HepG2 (cell line): ENCODE results near the gene UAP1. TPM values are rescaled to one million over a fixed set of nuclear protein-coding genes. Genes with fewer than 3 reads are reported as not detected.

Experiments used
- HDAC1 ChIP-seq: sonication (generic); formaldehyde crosslinking; IDR thresholded peaks from 2 replicates; pipeline ENCODE4 v1.5.1; 2020; ENCODE audit warnings: mild to moderate bottlenecking, missing genetic modification reagents
- HES4 ChIP-seq: sonication (generic); formaldehyde crosslinking; IDR thresholded peaks from 2 replicates; pipeline ENCODE4 v1.9.0; 2021; ENCODE audit warnings: mild to moderate bottlenecking, missing genetic modification reagents, borderline replicate concordance
- KAT2B ChIP-seq: fragments of 150-350 bp; IDR thresholded peaks from 2 replicates; pipeline ENCODE4 v1.6.1; 2014; ENCODE audit warnings: low read depth, low read length, borderline replicate concordance
- KLF9 ChIP-seq: IDR thresholded peaks from 2 replicates; pipeline ENCODE4 v1.6.1; 2016; ENCODE audit warnings: low read depth
- LCORL ChIP-seq, 2 experiments: fragments of 450-650 bp in 1 of 2; sonication (generic) in 1 of 2; formaldehyde crosslinking in 1 of 2; IDR thresholded peaks; 2 replicates each; pipeline versions ENCODE4 v1.5.0 to v1.6.1; 2017 to 2020; ENCODE audit warnings: antibody characterized with exemption in 1 of 2, missing genetic modification reagents in 1 of 2
- MEIS1 ChIP-seq: sonication (generic); formaldehyde crosslinking; IDR thresholded peaks from 2 replicates; pipeline ENCODE4 v1.9.0; 2021; ENCODE audit warnings: mild to moderate bottlenecking, missing genetic modification reagents, moderate library complexity, borderline replicate concordance
- PHF8 ChIP-seq: sonication (generic); formaldehyde crosslinking; IDR thresholded peaks from 2 replicates; pipeline ENCODE4 v1.5.0; 2020; ENCODE audit warnings: missing genetic modification reagents
- RAD21 ChIP-seq: fragments of 450-650 bp; formaldehyde crosslinking; IDR thresholded peaks from 2 replicates; pipeline ENCODE4 v1.5.0; 2020; ENCODE audit warnings: mild to moderate bottlenecking
- RBFOX2 ChIP-seq: fragments of 200-400 bp; formaldehyde crosslinking; IDR thresholded peaks from 2 replicates; pipeline ENCODE4 v1.6.1; 2017; ENCODE audit warnings: low read depth, mild to moderate bottlenecking, low read length
- SALL1 ChIP-seq: sonication (generic); formaldehyde crosslinking; IDR thresholded peaks from 2 replicates; pipeline ENCODE4 v1.8.0; 2022; ENCODE audit warnings: mild to moderate bottlenecking, missing genetic modification reagents
- XRCC5 ChIP-seq: fragments of 200-400 bp; formaldehyde crosslinking; optimal IDR thresholded peaks from 2 replicates; pipeline ENCODE3; 2017; ENCODE audit warnings: mild to moderate bottlenecking, low read length
- ZBTB3 ChIP-seq: sonication (generic); formaldehyde crosslinking; IDR thresholded peaks from 2 replicates; pipeline ENCODE4 v1.4.0; 2020; ENCODE audit warnings: low read depth, mild to moderate bottlenecking, moderate library complexity, missing genetic modification reagents, borderline replicate concordance
- ZFP91 ChIP-seq: sonication (generic); formaldehyde crosslinking; IDR thresholded peaks from 2 replicates; pipeline ENCODE4 v1.9.0; 2022; ENCODE audit warnings: missing genetic modification reagents, mild to moderate bottlenecking, borderline replicate concordance
- ZFY ChIP-seq: sonication (generic); formaldehyde crosslinking; IDR thresholded peaks from 2 replicates; pipeline ENCODE4 v1.4.0; 2020; ENCODE audit warnings: missing genetic modification reagents
- ZNF143 ChIP-seq: sonication (generic); formaldehyde crosslinking; IDR thresholded peaks from 2 replicates; pipeline ENCODE4 v1.4.0; 2020; ENCODE audit warnings: missing genetic modification reagents
- ZNF225 ChIP-seq: sonication (generic); formaldehyde crosslinking; IDR thresholded peaks from 2 replicates; pipeline ENCODE4 v1.4.0; 2020; ENCODE audit warnings: mild to moderate bottlenecking, missing genetic modification reagents
- ZNF331 ChIP-seq: sonication (generic); formaldehyde crosslinking; IDR thresholded peaks from 2 replicates; pipeline ENCODE4 v1.4.0; 2020; ENCODE audit warnings: missing genetic modification reagents
- ZNF333 ChIP-seq: sonication (generic); formaldehyde crosslinking; IDR thresholded peaks from 2 replicates; pipeline ENCODE4 v1.4.0; 2020; ENCODE audit warnings: mild to moderate bottlenecking, missing genetic modification reagents, borderline replicate concordance
- ZNF354B ChIP-seq: sonication (generic); formaldehyde crosslinking; IDR thresholded peaks from 2 replicates; pipeline ENCODE4 v1.8.0; 2022; ENCODE audit warnings: mild to moderate bottlenecking, missing genetic modification reagents
- ZNF710 ChIP-seq: sonication (generic); formaldehyde crosslinking; IDR thresholded peaks from 2 replicates; pipeline ENCODE4 v1.5.0; 2020; ENCODE audit warnings: mild to moderate bottlenecking, missing genetic modification reagents, borderline replicate concordance
- ZNF768 ChIP-seq: sonication (generic); formaldehyde crosslinking; IDR thresholded peaks from 2 replicates; pipeline ENCODE4 v1.4.0; 2020; ENCODE audit warnings: missing genetic modification reagents
- polyA plus RNA-seq, 8 experiments: library from polyadenylated mRNA; depleted of rRNA in 3 of 8; stranded (reverse) in 7 of 8; unstranded in 1 of 8; fragments of >200 nt; fragmentation: Illumina TruSeq in 4 of 8; extraction: Trizol in 4 of 8; gene quantifications; 2 replicates each; pipeline versions ENCODE4 v1.2.1 to v1.2.3, GENCODE V29; 2011 to 2016; ENCODE audit warnings: low read depth in 4 of 8, missing spikeins in 1 of 8, mixed read lengths in 1 of 8; ENCODE audit not compliant: insufficient read depth in 1 of 8
- total RNA-seq, 5 experiments: library from RNA; depleted of rRNA; stranded (reverse); fragments of >200 nt; fragmentation: Illumina TruSeq; extraction: Trizol; gene quantifications; 2 replicates each; pipeline ENCODE4 v1.2.3, GENCODE V29; 2016; ENCODE audit warnings: low read depth in 1 of 5
- TF ChIP-seq, protein P1 (sequence below): sonication (generic); formaldehyde crosslinking; IDR thresholded peaks from 2 replicates; pipeline ENCODE4 v1.5.0; 2020; ENCODE audit warnings: missing genetic modification reagents, mild to moderate bottlenecking, borderline replicate concordance
- TF ChIP-seq, protein P2 (sequence below): sonication (generic); formaldehyde crosslinking; conservative IDR thresholded peaks from 2 replicates; pipeline ENCODE4 v1.4.0; 2020; ENCODE audit warnings: missing genetic modification reagents

Gene UAP1
- total and polyA plus RNA-seq, 2 of the 13 experiments (the other 11 are each of a cell fraction or from before 2014, with no cell fraction given) = 48.4 to 117 TPM

DNA sequence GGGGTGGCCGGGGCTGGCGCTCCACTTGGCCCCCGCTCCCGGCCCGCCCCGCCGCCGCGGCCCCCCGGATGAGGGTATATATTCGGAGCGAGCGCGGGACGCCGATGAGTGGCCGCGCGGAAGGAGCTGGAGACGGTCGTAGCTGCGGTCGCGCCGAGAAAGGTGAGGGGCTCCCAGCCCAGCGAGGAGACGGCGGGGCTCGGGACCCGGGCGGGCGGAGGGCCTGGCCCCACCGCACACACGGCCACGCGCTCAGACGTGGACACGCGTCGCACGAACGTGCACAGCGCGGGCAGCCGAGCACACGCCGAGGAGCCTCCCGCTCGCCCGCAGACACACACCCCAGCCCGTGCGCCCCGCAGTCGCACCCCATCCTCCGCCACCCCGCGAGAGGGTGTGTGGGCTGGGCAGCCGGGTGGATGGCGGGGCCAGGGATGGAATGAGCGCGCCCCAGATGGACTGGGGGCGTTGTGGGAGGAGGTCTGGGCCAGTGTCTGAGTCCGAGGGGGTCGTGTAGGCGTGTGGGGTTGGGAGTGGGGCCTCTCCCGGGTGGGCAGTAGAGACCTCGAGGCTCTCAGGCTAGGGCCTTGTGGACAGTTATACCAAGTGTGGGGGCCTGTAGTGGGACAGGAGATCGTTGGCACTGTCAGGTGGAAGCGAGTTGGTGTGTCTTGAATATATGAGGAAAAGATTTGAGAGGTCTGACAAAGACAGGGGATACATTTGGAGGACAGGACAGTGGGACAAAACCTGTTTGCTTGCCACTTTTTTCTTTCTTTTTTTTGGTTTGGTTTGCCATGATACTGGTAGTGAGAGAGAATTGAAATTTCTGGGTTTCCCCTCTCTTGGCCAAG, at the start of gene UAP1 (continued):
- peak; percentile 70; the same call in 1 of the 2 replicates for TF ChIP-seq ZNF225 (CRISPR knock-in tag)
- TF ChIP-seq LCORL (IDR thresholded peaks at IDR 0.05) = no peak
- TF ChIP-seq LCORL (CRISPR knock-in tag; IDR thresholded peaks at IDR 0.05) = peak; percentile 39; the same call in 1 of the 2 replicates
- TF ChIP-seq KAT2B = no peak
- peak; percentile 78 for TF ChIP-seq ZNF768
- peak; percentile 67; the same call in 1 of the 2 replicates for TF ChIP-seq ZFY (CRISPR knock-in tag)
- peak; percentile 15; the same call in 1 of the 2 replicates for TF ChIP-seq ZNF143
- peak; percentile 19; the same call in 1 of the 2 replicates for TF ChIP-seq ZNF331 (CRISPR knock-in tag)
- TF ChIP-seq MEIS1 (CRISPR knock-in tag) = peak; percentile 59; the same call in 1 of the 2 replicates
- TF ChIP-seq, protein P1, sequence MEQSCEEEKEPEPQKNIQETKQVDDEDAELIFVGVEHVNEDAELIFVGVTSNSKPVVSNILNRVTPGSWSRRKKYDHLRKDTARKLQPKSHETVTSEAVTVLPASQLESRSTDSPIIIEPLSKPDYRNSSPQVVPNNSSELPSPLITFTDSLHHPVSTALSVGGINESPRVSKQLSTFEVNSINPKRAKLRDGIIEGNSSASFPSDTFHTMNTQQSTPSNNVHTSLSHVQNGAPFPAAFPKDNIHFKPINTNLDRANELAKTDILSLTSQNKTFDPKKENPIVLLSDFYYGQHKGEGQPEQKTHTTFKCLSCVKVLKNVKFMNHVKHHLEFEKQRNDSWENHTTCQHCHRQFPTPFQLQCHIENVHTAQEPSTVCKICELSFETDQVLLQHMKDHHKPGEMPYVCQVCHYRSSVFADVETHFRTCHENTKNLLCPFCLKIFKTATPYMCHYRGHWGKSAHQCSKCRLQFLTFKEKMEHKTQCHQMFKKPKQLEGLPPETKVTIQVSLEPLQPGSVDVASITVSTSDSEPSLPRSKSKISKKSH = peak; percentile 74; the same call in 1 of the 2 replicates
- no peak for TF ChIP-seq KLF9 (CRISPR knock-in tag)
- TF ChIP-seq ZNF333 = peak; percentile 87
- peak; percentile 86 for TF ChIP-seq RBFOX2
- peak; percentile 65 for TF ChIP-seq ZFP91
- TF ChIP-seq PHF8 (CRISPR knock-in tag) = peak; percentile 73
- TF ChIP-seq RAD21 (CRISPR knock-in tag) = peak; percentile 61
- peak; percentile 83 for TF ChIP-seq HDAC1 (CRISPR knock-in tag)
- peak; percentile 64; the same call in 1 of the 2 replicates for TF ChIP-seq ZNF710 (CRISPR knock-in tag)
- 0 out of 2 replicates have a peak, but pooled peaks have one; percentile 68 for TF ChIP-seq ZNF354B (CRISPR knock-in tag)
- TF ChIP-seq, protein P2, sequence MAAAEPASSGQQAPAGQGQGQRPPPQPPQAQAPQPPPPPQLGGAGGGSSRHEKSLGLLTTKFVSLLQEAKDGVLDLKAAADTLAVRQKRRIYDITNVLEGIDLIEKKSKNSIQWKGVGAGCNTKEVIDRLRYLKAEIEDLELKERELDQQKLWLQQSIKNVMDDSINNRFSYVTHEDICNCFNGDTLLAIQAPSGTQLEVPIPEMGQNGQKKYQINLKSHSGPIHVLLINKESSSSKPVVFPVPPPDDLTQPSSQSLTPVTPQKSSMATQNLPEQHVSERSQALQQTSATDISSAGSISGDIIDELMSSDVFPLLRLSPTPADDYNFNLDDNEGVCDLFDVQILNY (CRISPR knock-in tag) = 0 out of 2 replicates have a peak, but pooled peaks have one; percentile 20
- TF ChIP-seq HES4 (CRISPR knock-in tag) = peak; percentile 91
- no peak for TF ChIP-seq ZBTB3 (CRISPR knock-in tag)
- peak; percentile 59; the same call in 1 of the 2 replicates for TF ChIP-seq SALL1 (CRISPR knock-in tag)
- no peak for TF ChIP-seq XRCC5
